Endodermal cell (in vitro differentiated cells): ENCODE measurements around the gene SAMD9. TPM values are rescaled to one million over a fixed set of nuclear protein-coding genes. Genes with fewer than 3 reads are reported as not detected.

Experiments
- DNase-seq: peaks from one replicate; pipeline ENCODE4 v3.0.0-alpha.2; 2017
- H3K27ac ChIP-seq: 2 replicates; pipeline ENCODE4 v1.5.1; 2013; ENCODE audit warnings: mild to moderate bottlenecking, low read depth, low read length, moderate library complexity
- H3K27me3 ChIP-seq: 2 replicates; pipeline ENCODE4 v1.6.1; 2013; ENCODE audit warnings: mild to moderate bottlenecking, low read length, moderate library complexity; ENCODE audit not compliant: insufficient read depth, control insufficient read depth, poor library complexity, severe bottlenecking
- H3K36me3 ChIP-seq: 2 replicates; pipeline ENCODE4 v1.7.0; 2013; ENCODE audit warnings: mild to moderate bottlenecking, low read length, moderate library complexity; ENCODE audit not compliant: control insufficient read depth, insufficient read depth
- H3K4me1 ChIP-seq: one replicate; pipeline ENCODE4 v1.7.0; 2013; ENCODE audit warnings: low read length; ENCODE audit not compliant: control insufficient read depth, insufficient read depth
- H3K4me3 ChIP-seq: 2 replicates; pipeline ENCODE4 v1.5.1; 2013; ENCODE audit warnings: mild to moderate bottlenecking, low read length, moderate library complexity
- H3K9ac ChIP-seq: 2 replicates; pipeline ENCODE4 v1.6.1; 2013; ENCODE audit warnings: mild to moderate bottlenecking, low read length, moderate library complexity; ENCODE audit not compliant: poor library complexity, severe bottlenecking; ENCODE audit errors: extremely low read depth
- H3K9me3 ChIP-seq: 2 replicates; pipeline ENCODE4 v1.6.1; 2013; ENCODE audit warnings: mild to moderate bottlenecking, low read length, moderate library complexity; ENCODE audit not compliant: control insufficient read depth
- H3K27ac Mint-ChIP-seq: 2 replicates; pipeline ENCODE4 v1.8.0; 2020; ENCODE audit warnings: mixed read lengths
- H3K27me3 Mint-ChIP-seq: 2 replicates; pipeline ENCODE4 v1.8.0; 2021; ENCODE audit warnings: mild to moderate bottlenecking, mixed read lengths; ENCODE audit not compliant: insufficient read depth
- H3K36me3 Mint-ChIP-seq: 2 replicates; pipeline ENCODE4 v1.8.0; 2020; ENCODE audit warnings: low read depth, mixed read lengths
- H3K4me1 Mint-ChIP-seq: 2 replicates; pipeline ENCODE4 v1.8.0; 2020; ENCODE audit warnings: mixed read lengths
- H3K4me3 Mint-ChIP-seq: 2 replicates; pipeline ENCODE4 v1.8.0; 2020; ENCODE audit warnings: mild to moderate bottlenecking, moderate library complexity, mixed read lengths
- H3K9me3 Mint-ChIP-seq: 2 replicates; pipeline ENCODE4 v1.8.0; 2020; ENCODE audit warnings: mild to moderate bottlenecking, mixed read lengths
- WGBS, 2 experiments: methylation state at CpG; one replicate each; pipeline versions ENCODE4 v1.1.5 to v1.1.7; 2013; ENCODE audit warnings: missing lambda C conversion rate in 2 of 2, mixed read lengths in 1 of 2; ENCODE audit not compliant: insufficient coverage in 1 of 2, insufficient read length in 1 of 2; 5-methylcytosine and 5-hydroxymethylcytosine counted together
- total RNA-seq, 2 donors: library from RNA; stranded (reverse); fragmentation: NEBNext Ultra II Directional in 1 of 2; extraction: Animal tissue kit (Norgen Biotek cat#: 25700) in 1 of 2; gene quantifications; 2 replicates in 1 of 2; 3 replicates in 1 of 2; pipeline ENCODE4 v1.2.1, GENCODE V29; 2021
- TF ChIP-seq, protein P1 (sequence below): fragments of 200-600 bp; sonication (generic); conservative IDR thresholded peaks from 2 replicates; pipeline ENCODE4 v1.5.0; 2021; ENCODE audit warnings: antibody characterized with exemption, mild to moderate bottlenecking

The SAMD9 gene
- total RNA-seq, 2 donors from 2014 or later: not detected

DNA sequence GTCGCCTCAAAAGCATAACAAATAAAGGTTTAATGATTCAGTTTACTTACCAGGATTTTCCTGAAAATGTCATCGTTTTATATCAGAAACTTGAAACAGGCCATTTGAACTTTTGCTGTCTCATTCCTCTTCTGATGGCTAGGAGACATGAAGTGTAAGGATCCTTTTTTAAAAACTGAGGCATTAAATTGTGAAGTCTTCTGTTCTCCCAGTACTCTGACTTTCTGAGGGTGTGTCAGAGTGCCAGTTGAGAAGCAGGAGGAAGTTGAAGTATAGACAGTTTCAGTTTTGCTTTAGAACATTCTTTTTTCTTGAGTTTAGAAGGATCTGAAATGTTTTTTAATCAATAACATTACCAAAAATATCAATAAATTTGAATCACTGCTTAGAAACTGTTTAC lies 30.4 kb upstream of the SAMD9 start, which contains the start of gene SAMD9L:
SAMD9L (minus strand) TSS at position 242 of the 400 bp plus-strand sequence. CDS start 12,414 bp downstream, outside the sequence.
- H3K27ac ChIP-seq: no peak within 1 kb of the TSS
- no peak for DNase-seq
- H3K9me3 ChIP-seq: no peaks in the 10 kb centered on the region
- Mint-ChIP-seq H3K9me3 (no peaks in the 10 kb centered on the region), H3K27me3 (peaks cover 2% of the 10 kb centered on the region), H3K27ac (no peak within 1 kb of the TSS), H3K4me3 (no peak within 1 kb of the TSS), H3K36me3 (no peaks in the 10 kb centered on the region), H3K4me1 (peaks cover 20% of the 10 kb centered on the region)
- 86 to 98% methylated on average over 1 to 2 of the region's 2 CpGs for WGBS, 2 experiments
- no peak within 1 kb of the TSS for H3K9ac ChIP-seq
- H3K4me1 ChIP-seq: no peaks in the 10 kb centered on the region
- H3K27me3 ChIP-seq: no peaks in the 10 kb centered on the region
- TF ChIP-seq, protein P1, sequence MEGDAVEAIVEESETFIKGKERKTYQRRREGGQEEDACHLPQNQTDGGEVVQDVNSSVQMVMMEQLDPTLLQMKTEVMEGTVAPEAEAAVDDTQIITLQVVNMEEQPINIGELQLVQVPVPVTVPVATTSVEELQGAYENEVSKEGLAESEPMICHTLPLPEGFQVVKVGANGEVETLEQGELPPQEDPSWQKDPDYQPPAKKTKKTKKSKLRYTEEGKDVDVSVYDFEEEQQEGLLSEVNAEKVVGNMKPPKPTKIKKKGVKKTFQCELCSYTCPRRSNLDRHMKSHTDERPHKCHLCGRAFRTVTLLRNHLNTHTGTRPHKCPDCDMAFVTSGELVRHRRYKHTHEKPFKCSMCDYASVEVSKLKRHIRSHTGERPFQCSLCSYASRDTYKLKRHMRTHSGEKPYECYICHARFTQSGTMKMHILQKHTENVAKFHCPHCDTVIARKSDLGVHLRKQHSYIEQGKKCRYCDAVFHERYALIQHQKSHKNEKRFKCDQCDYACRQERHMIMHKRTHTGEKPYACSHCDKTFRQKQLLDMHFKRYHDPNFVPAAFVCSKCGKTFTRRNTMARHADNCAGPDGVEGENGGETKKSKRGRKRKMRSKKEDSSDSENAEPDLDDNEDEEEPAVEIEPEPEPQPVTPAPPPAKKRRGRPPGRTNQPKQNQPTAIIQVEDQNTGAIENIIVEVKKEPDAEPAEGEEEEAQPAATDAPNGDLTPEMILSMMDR: no peak
- no peak within 1 kb of the TSS for H3K4me3 ChIP-seq
- no peaks in the 10 kb centered on the region for H3K36me3 ChIP-seq

DNA sequence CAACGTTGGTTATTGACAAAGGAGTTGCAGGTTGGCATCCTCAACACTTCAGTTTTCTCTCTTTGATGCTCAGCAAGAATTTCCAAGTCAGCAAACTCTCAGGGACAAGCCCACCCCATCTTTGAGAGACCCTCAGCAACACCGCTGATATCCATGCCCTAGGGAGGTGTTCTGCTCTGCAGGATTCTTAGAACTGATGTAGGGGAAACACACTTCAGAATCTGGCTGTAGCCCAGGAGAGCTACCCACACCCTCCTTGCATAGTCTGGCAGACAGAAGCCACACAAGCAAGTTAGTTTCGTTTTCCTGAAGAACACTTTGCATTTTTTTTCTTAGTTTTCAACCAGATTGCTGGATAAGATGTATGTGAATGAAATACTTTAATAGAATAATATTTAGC lies 29.6 kb upstream of the SAMD9 start:
- Mint-ChIP-seq H3K9me3 (no peaks in the 10 kb centered on the region), H3K4me3 (no peak overlapping the region), H3K36me3 (no peaks in the 10 kb centered on the region), H3K4me1 (peaks cover 16% of the 10 kb centered on the region), H3K27ac (no peak overlapping the region), H3K27me3 (peaks cover 5% of the 10 kb centered on the region)
- Histone ChIP-seq H3K9me3 (no peaks in the 10 kb centered on the region), H3K36me3 (no peaks in the 10 kb centered on the region), H3K9ac (no peak overlapping the region), H3K27ac (no peak overlapping the region), H3K4me1 (no peaks in the 10 kb centered on the region), H3K27me3 (no peaks in the 10 kb centered on the region), H3K4me3 (no peak overlapping the region)
- 83% methylated on average over 2 to 3 of the region's 3 CpGs for WGBS, 2 experiments
- TF ChIP-seq, protein P1: no peak
- DNase-seq: peak; percentile 47

DNA sequence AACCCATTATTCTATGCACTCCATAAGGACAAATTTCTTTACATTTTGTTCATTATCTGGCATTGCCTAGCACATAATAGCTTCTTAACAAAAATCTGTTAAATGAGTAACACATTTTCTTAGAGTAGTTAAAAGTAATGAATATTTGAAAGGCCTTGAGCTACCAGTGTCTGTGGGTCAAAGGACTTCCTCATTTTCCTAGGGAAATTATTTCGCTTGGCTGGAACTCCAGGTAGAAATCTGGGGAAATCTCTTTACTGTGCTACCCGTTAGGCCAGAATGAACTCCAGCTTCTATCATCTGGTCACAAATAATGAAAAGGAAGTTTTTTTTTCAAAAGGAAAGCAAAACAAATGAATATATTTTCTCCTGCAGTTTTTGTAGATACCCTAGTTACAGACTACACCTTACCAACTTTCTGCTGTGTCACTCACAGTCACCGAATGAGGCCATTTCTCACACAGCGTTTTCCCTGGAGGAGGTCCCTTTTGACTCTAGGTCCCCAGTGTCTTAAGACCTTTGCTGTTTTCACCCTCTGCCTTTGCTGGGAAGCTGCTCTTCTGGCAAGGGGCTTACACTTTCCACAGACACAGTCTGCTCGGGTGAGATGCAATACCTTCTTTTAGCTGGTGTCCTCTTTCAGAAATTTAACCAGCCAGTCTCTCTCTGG lies 28.8 kb upstream of the SAMD9 start:
- Histone ChIP-seq H3K4me3 (no peak overlapping the region), H3K4me1 (no peaks in the 10 kb centered on the region), H3K36me3 (no peaks in the 10 kb centered on the region), H3K9me3 (no peaks in the 10 kb centered on the region), H3K27ac (no peak overlapping the region), H3K9ac (no peak overlapping the region), H3K27me3 (no peaks in the 10 kb centered on the region)
- 74 to 86% methylated on average over 4 to 5 of the region's 5 CpGs for WGBS, 2 experiments
- H3K36me3 Mint-ChIP-seq: no peaks in the 10 kb centered on the region
- H3K4me1 Mint-ChIP-seq: peaks cover 16% of the 10 kb centered on the region
- no peak overlapping the region for H3K27ac Mint-ChIP-seq
- peaks cover 5% of the 10 kb centered on the region for H3K27me3 Mint-ChIP-seq
- H3K4me3 Mint-ChIP-seq: no peak overlapping the region
- no peak for DNase-seq
- H3K9me3 Mint-ChIP-seq: no peaks in the 10 kb centered on the region
- TF ChIP-seq, protein P1: no peak
